ENCODE measurements around the gene SLC25A31.

Gene SLC25A31

GRCh38 chr4:127782275-127783025, 52.2 kb downstream of the SLC25A31 start, which contains the start of gene HSPA4L:
TSS of gene HSPA4L (plus strand) at chr4:127782322. CDS start at chr4:127782551, 229 bp downstream.
- TF ChIP-seq CTCF (IDR thresholded peaks at IDR 0.05; ENCODE audit: insufficient read depth, low read depth, low read length, missing control alignments), result peak; percentile 2
- peak; percentile 78 for DNase-seq (ENCODE audit: low read depth)
- peak within 1 kb of the TSS; percentile 60 for H3K4me3 ChIP-seq (ENCODE audit: low read length)

GRCh38 chr4:127783026-127783769, 53.0 kb downstream of the SLC25A31 start:
- H3K4me3 ChIP-seq (ENCODE audit: low read length), result peak overlapping the region; percentile 60
- TF ChIP-seq CTCF (IDR thresholded peaks at IDR 0.05; ENCODE audit: insufficient read depth, low read depth, low read length, missing control alignments), result no peak
- DNase-seq (ENCODE audit: low read depth), result peak; percentile 100

- H3K4me3 ChIP-seq (ENCODE audit: low read length), result peak overlapping the region; percentile 60
- DNase-seq (ENCODE audit: low read depth), result peak; percentile 41
- no peak for TF ChIP-seq CTCF (IDR thresholded peaks at IDR 0.05; ENCODE audit: insufficient read depth, low read depth, low read length, missing control alignments)
These were observed 54.0 kb downstream of the SLC25A31 start for GRCh38 chr4:127783955-127784770.

GRCh38 chr4:127788517-127788916, 58.3 kb downstream of the SLC25A31 start:
- peak; percentile 18 for DNase-seq (ENCODE audit: low read depth)
- peak; percentile 36 for TF ChIP-seq CTCF (IDR thresholded peaks at IDR 0.05; ENCODE audit: insufficient read depth, low read depth, low read length, missing control alignments)
- H3K4me3 ChIP-seq (ENCODE audit: low read length), result no peak overlapping the region

- no peak overlapping the region for H3K4me3 ChIP-seq (ENCODE audit: low read length)
- DNase-seq (ENCODE audit: low read depth), result no peak
- no peak for TF ChIP-seq CTCF (IDR thresholded peaks at IDR 0.05; ENCODE audit: insufficient read depth, low read depth, low read length, missing control alignments)
These were observed 61.2 kb downstream of the SLC25A31 start for GRCh38 chr4:127791391-127791790.

- no peak for DNase-seq (ENCODE audit: low read depth)
- H3K4me3 ChIP-seq (ENCODE audit: low read length), result no peak overlapping the region
- TF ChIP-seq CTCF (IDR thresholded peaks at IDR 0.05; ENCODE audit: insufficient read depth, low read depth, low read length, missing control alignments), result no peak
These were observed 63.3 kb downstream of the SLC25A31 start for GRCh38 chr4:127793528-127793927.
